ENCODE measurements around the gene GPR146. TPM values are rescaled to one million over a fixed set of nuclear protein-coding genes. Genes with fewer than 3 reads are reported as not detected.

GPR146 gene
- total RNA-seq, 1 experiment from 2014 or later: 1.8 TPM

DNA sequence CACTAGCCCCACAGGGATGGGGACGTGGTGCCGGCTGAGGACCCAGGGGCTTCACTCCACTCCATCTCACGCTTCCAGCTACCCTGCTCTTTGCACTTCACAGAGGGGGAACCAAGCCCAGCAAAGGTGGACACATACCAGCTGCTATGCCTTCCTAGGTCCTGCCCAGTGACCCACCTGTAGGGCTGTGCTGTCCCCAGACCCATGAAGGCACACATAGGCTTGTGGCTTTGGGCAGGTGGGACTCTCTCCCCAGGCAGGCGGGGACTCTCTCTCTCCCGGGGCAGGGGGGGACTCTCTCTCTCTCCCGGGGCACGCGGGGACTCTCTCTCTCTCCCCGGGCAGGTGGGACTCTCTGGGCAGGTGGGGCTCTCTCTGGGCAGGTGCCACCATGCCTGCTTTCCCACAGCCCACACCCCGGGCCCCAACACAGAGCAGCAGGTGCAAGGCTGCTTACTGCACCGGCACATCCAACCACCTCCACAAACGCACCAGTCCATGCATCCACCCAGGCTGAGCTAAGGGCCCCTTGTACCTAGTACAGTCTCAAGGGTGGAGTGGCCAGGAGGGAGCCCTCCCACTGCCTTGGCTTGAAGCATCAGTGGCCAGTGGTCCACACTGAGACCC is 13.8 kb upstream of the GPR146 start:
- H3K4me1 ChIP-seq: peaks cover 11% of the 10 kb centered on the region
- no peaks in the 10 kb centered on the region for H3K9me3 ChIP-seq
- POLR2A ChIA-PET: no interaction called here
- TF ChIP-seq, protein P1, sequence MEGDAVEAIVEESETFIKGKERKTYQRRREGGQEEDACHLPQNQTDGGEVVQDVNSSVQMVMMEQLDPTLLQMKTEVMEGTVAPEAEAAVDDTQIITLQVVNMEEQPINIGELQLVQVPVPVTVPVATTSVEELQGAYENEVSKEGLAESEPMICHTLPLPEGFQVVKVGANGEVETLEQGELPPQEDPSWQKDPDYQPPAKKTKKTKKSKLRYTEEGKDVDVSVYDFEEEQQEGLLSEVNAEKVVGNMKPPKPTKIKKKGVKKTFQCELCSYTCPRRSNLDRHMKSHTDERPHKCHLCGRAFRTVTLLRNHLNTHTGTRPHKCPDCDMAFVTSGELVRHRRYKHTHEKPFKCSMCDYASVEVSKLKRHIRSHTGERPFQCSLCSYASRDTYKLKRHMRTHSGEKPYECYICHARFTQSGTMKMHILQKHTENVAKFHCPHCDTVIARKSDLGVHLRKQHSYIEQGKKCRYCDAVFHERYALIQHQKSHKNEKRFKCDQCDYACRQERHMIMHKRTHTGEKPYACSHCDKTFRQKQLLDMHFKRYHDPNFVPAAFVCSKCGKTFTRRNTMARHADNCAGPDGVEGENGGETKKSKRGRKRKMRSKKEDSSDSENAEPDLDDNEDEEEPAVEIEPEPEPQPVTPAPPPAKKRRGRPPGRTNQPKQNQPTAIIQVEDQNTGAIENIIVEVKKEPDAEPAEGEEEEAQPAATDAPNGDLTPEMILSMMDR (IDR thresholded peaks at IDR 0.05; ENCODE audit: insufficient read depth in 1 of 2, low read depth in 1 of 2, low read length in 1 of 2, severe bottlenecking in 1 of 2, unreplicated experiment in 1 of 2): no peak
- CTCF ChIA-PET: no interaction called here
- H3K36me3 ChIP-seq (ENCODE audit: control insufficient read depth, insufficient read depth, low read length): peaks cover 5% of the 10 kb centered on the region
- Mint-ChIP-seq H3K27me3 (ENCODE audit: insufficient read depth, unreplicated experiment) (no peaks in the 10 kb centered on the region), H3K9me3 (ENCODE audit: unreplicated experiment) (no peaks in the 10 kb centered on the region), H3K4me3 (ENCODE audit: unreplicated experiment) (peak overlapping the region; percentile 59), H3K36me3 (ENCODE audit: insufficient read depth, unreplicated experiment) (peaks cover 15% of the 10 kb centered on the region), H3K4me1 (ENCODE audit: low read depth, unreplicated experiment) (no peaks in the 10 kb centered on the region), H3K27ac (ENCODE audit: unreplicated experiment) (peak overlapping the region; percentile 76)
- no peaks in the 10 kb centered on the region for H3K27me3 ChIP-seq (replicated peaks; ENCODE audit: control insufficient read depth, insufficient read depth, low read length)
- no peak for DNase-seq
- intact Hi-C loops (cut with micrococcal nuclease; ENCODE audit: unreplicated experiment): no loop called here
- no TSS peak for BruUV-seq (replicated peaks)
- no peak overlapping the region for H3K4me3 ChIP-seq (ENCODE audit: low read depth, low read length)

DNA sequence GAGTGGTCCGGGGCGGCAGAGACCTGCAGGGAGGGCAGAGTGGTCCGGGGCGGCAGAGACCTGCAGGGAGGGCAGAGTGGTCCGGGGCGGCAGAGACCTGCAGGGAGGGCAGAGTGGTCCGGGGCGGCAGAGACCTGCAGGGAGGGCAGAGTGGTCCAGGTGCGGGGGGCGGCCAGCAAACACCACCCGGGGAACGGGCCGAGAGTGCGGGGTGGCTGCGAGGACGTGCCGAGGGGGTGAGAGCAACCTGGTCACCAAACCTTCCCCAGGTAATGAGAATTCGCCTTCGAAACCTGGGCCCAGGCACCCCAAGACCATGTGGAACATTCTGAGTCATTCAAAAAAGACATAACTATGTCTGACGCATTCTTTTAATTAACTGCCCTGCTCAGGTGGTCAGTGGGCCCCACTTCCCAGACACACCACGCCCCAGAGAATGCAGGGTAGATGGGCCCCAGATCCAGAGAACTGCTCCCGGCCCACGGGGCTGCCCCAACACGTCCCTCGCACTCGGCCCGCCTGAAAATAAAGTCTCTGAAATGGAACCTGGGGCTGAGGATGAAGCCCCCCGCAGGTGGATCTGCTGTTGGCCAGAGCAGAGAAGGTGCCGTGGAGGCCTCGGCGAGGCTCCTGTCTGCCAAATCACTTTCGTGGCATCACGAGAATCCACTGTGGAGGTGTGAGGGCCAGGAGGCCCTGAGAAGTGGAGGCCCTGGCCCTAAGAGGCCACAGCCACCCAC is 12.5 kb upstream of the GPR146 start:
- TF ChIP-seq, protein P1 (IDR thresholded peaks at IDR 0.05; ENCODE audit: insufficient read depth in 1 of 2, low read depth in 1 of 2, low read length in 1 of 2, severe bottlenecking in 1 of 2, unreplicated experiment in 1 of 2): no peak
- H3K27me3 Mint-ChIP-seq (ENCODE audit: insufficient read depth, unreplicated experiment): no peaks in the 10 kb centered on the region

DNA sequence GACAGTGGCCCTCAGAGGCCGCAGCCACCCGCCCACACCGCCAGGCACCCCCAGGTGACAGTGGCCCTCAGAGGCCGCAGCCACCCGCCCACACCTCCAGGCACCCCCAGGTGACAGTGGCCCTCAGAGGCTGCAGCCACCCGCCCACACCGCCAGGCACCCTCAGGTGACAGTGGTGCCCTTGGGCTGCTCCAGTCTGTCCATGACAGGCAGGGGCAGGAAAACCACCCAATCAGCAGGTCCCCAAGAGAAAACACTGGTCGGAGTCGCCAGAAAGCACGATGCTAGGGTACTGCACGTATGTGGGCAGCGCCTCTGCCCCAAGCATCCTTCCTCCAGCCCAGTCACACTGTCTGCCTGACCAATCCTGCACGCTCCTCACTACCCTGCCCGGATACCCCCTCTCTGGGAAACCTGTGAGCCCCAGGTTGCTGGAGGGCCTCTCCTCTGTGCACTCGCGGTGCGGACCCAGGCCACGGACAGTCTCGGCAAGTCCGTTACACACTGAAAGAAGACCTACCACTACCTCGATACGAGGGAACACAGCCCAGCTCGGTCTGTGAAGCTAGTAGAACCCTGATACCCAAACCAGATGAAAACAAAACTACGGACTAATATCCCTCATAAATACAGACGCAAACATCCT is 11.7 kb upstream of the GPR146 start:
- Histone ChIP-seq H3K4me3 (ENCODE audit: low read depth, low read length) (no peak overlapping the region), H3K36me3 (ENCODE audit: control insufficient read depth, insufficient read depth, low read length) (no peaks in the 10 kb centered on the region), H3K9me3 (no peaks in the 10 kb centered on the region), H3K4me1 (peaks cover 11% of the 10 kb centered on the region), H3K27me3 (replicated peaks; ENCODE audit: control insufficient read depth, insufficient read depth, low read length) (no peaks in the 10 kb centered on the region)
- Mint-ChIP-seq H3K36me3 (ENCODE audit: insufficient read depth, unreplicated experiment) (peaks cover 9% of the 10 kb centered on the region), H3K4me1 (ENCODE audit: low read depth, unreplicated experiment) (no peaks in the 10 kb centered on the region), H3K27me3 (ENCODE audit: insufficient read depth, unreplicated experiment) (no peaks in the 10 kb centered on the region), H3K4me3 (ENCODE audit: unreplicated experiment) (no peak overlapping the region), H3K27ac (ENCODE audit: unreplicated experiment) (peak overlapping the region; percentile 42), H3K9me3 (ENCODE audit: unreplicated experiment) (no peaks in the 10 kb centered on the region)
- ChIA-PET CTCF (no interaction called here), POLR2A (no interaction called here)
- BruUV-seq (replicated peaks): no TSS peak
- TF ChIP-seq, protein P1 (IDR thresholded peaks at IDR 0.05; ENCODE audit: insufficient read depth in 1 of 2, low read depth in 1 of 2, low read length in 1 of 2, severe bottlenecking in 1 of 2, unreplicated experiment in 1 of 2): no peak
- intact Hi-C loops (cut with micrococcal nuclease; ENCODE audit: unreplicated experiment): no loop called here
- no peak for DNase-seq

More for the DNA sequence above, 12.5 kb upstream of the GPR146 start:
- POLR2A ChIA-PET: no interaction called here
- Mint-ChIP-seq H3K4me1 (ENCODE audit: low read depth, unreplicated experiment) (no peaks in the 10 kb centered on the region), H3K36me3 (ENCODE audit: insufficient read depth, unreplicated experiment) (peaks cover 15% of the 10 kb centered on the region), H3K9me3 (ENCODE audit: unreplicated experiment) (no peaks in the 10 kb centered on the region), H3K4me3 (ENCODE audit: unreplicated experiment) (no peak overlapping the region), H3K27ac (ENCODE audit: unreplicated experiment) (no peak overlapping the region)
- Histone ChIP-seq H3K27me3 (replicated peaks; ENCODE audit: control insufficient read depth, insufficient read depth, low read length) (no peaks in the 10 kb centered on the region), H3K9me3 (no peaks in the 10 kb centered on the region), H3K4me3 (ENCODE audit: low read depth, low read length) (no peak overlapping the region), H3K4me1 (peaks cover 11% of the 10 kb centered on the region), H3K36me3 (ENCODE audit: control insufficient read depth, insufficient read depth, low read length) (no peaks in the 10 kb centered on the region)
- no peak for DNase-seq
- intact Hi-C loops (cut with micrococcal nuclease; ENCODE audit: unreplicated experiment): no loop called here
- BruUV-seq (replicated peaks): no TSS peak
- CTCF ChIA-PET: no interaction called here
